ENCODE measurements around the gene HS6ST3.
"Not testable (repeated sequence)": the region's sequence is repeated elsewhere in the genome, so short reads cannot be mapped to it uniquely, and the experiment has no call there.

Gene HS6ST3

DNA sequence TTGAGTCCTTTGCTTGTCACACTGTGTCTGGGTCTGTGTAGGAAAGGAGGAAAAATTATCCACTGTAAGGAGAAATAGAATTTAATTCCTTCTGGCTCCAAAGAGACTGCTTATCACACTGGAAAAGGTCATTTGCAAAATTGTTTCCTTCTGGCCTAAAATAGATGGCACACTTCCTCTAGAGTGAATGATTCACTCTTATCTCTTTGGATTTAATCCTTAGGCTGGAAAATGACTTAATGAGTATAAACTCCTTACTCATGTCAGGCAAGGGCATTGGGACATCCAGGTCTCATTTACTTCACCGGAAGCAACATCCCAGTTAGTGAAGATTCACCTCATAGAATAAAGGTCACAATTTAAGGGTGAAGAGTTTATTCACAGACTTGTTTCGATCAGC is 610.8 kb downstream of the HS6ST3 start:
- no peak for DNase-seq (ENCODE audit: low read depth in 3 of 3, low spot score in 1 of 3)

DNA sequence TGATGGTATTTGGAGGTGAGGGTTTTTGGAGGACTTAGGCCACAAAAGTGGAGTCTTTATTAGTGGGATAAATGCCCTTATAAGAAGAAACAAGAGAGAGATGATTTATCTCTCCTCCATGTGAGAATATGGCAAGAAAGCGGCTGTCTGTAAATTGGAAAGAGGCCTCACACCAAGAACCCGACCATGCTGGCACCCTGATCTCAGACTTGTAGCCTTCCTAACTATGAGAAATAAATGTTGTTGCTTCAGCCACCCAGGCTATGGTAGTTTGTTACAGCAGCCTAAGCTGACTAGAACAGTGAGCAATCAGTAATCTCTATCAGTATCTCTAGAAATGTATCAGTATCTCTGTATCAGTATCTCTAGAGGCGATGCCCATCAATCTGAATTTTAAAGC is 617.2 kb downstream of the HS6ST3 start:
- DNase-seq (ENCODE audit: low read depth in 3 of 3, low spot score in 1 of 3) = no peak

DNA sequence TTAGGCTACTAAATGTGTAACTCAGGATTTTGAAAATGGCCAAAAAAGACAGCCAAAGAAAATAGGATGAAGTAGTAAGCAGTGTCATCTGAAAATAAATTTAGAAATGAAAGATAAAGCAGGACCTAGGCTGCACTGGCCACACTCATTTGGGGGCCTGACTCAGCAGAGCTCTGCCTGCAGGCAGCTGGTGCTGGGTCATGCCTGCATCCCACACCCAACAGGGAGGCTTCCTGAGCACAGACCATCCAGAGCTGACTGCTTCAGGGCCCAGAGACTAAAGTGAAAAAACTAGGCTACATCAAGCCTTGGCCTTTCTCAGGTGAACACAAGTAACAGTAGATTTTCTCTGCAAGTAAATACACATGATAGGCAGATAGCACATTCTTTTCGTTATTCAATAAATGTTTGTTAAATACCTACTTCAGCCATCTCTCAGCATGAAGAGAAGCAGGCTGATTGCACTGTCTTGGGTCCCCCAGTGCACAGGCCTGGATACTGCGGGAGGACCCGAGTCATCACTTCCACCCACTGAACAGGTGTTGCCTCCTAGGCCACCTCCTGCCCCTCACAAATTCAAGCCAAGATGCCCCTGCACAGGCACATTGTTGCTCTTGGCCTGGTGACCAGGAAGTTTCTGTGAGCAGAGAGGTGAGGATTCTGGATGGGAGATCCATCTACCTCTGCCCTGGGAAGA is 620.4 kb downstream of the HS6ST3 start:
- no peak for DNase-seq (ENCODE audit: low read depth in 3 of 3, low spot score in 1 of 3)

DNA sequence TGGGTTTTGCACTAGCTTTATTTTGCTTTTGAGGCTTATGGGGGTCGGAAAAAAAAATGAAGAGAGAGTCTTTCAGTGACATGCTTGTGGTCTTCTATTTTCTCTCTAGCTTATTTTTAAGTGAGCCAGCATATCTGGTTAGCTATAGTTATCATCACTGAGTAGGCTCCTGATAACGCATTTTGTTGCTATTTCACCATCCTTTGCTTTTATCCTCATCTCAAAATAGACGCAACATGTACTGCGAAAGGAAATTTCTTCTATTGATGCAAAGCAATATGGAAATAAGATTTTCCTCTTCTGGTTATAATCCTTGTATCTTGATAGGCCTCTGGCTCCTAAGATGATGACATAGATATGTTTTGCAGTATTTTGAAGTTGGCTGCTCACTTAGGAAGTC is 630.5 kb downstream of the HS6ST3 start:
- DNase-seq (ENCODE audit: low read depth in 3 of 3, low spot score in 1 of 3) = no peak

DNA sequence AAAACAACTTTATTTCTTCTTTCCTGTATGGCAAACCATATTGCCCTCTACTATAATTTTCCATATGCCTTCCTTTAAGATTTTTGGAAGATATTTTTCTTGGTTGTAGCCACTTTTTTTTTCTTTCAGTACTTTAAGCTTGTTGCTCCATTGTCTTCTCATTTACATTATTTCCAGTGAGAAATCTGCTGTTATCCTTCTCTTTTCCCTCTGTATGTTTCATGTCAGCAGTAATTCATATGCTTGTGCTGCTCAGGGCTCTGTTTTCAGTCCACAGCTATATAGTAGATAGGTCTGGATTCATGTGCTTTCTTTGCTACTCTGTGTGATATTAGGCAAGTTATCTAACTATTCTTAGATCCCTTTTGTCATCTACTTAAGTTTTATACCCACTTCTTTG is 636.7 kb downstream of the HS6ST3 start:
- DNase-seq (ENCODE audit: low read depth in 3 of 3, low spot score in 1 of 3) = no peak

- DNase-seq (ENCODE audit: low read depth in 3 of 3, low spot score in 1 of 3) = no peak
Observed at GRCh38 chr13:96728463-96728862, 638.6 kb downstream of the HS6ST3 start.

- DNase-seq (ENCODE audit: low read depth in 3 of 3, low spot score in 1 of 3) = no peak
Observed at GRCh38 chr13:96730676-96731075, 640.8 kb downstream of the HS6ST3 start.

DNA sequence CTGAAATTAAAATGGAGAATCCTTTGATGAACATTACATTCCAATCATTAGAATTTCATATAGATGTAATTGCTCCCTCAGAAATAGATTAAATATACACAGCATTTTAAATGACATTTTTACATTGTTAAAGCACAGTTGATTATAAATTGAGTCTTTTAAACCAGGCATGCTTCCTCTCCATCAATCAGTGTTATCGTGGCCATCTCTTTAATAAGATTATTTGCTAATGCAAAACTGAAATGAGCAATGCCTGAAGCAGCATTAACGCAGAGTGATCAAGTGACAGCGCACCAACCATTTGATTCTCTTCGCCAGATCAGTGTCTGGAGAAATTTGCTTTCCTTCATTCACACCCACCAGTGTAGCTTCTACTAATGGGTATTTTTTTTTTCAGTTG is 644.6 kb downstream of the HS6ST3 start:
- no peak for DNase-seq (ENCODE audit: low read depth in 3 of 3, low spot score in 1 of 3)

- DNase-seq (ENCODE audit: low read depth in 3 of 3, low spot score in 1 of 3) = no peak
Observed at GRCh38 chr13:96741779-96742178, 651.9 kb downstream of the HS6ST3 start.

- no peak for DNase-seq (ENCODE audit: low read depth in 3 of 3, low spot score in 1 of 3)
Observed at GRCh38 chr13:96743296-96744089, 653.6 kb downstream of the HS6ST3 start.

- DNase-seq (ENCODE audit: low read depth in 3 of 3, low spot score in 1 of 3) = no peak
Observed at GRCh38 chr13:96744367-96745331, 654.7 kb downstream of the HS6ST3 start.

DNA sequence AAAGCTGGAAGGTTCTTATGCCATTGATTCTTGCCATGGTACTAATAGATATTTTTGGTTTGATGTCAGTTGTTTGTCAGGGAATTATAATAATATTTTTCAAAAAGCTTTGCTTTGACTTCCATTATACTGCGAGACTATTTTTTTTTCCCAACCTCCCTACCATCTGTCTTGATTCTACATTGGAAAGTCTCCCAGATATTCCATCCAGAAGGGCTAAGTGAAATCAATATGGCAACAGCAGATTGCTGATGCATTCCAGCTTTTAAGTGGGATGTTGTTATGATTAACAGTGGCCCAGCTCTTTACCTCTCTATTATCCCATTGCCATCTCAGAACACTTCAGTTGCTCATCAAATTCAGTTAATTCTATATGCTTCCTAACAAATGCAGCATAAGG is 657.0 kb downstream of the HS6ST3 start:
- DNase-seq (ENCODE audit: low read depth in 3 of 3, low spot score in 1 of 3) = no peak

GRCh38 chr13:96749825-96750224 is 659.9 kb downstream of the HS6ST3 start:
- DNase-seq (ENCODE audit: low read depth in 3 of 3, low spot score in 1 of 3) = no peak

GRCh38 chr13:96751089-96751488 is 661.2 kb downstream of the HS6ST3 start:
- no peak for DNase-seq (ENCODE audit: low read depth in 3 of 3, low spot score in 1 of 3)

DNA sequence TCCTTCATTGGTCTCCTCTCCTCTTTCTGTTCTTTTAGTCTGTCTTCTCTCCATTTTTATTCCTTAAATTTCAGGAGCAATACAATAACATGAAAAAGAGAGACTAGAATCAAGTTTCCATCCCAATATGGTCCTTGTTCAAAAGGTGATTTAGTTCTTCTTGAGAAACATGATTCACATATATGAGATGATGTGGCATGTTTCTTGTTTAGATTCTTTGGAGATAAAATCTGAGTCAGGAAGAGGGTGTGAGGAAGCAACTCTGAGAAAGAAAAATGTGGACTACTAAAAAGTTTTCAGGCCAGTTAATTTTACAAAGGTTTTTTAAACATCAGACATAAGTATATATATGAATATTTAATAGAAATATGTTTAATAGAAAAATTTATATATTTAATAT is 673.0 kb downstream of the HS6ST3 start:
- DNase-seq (ENCODE audit: low read depth in 3 of 3, low spot score in 1 of 3) = no peak

DNA sequence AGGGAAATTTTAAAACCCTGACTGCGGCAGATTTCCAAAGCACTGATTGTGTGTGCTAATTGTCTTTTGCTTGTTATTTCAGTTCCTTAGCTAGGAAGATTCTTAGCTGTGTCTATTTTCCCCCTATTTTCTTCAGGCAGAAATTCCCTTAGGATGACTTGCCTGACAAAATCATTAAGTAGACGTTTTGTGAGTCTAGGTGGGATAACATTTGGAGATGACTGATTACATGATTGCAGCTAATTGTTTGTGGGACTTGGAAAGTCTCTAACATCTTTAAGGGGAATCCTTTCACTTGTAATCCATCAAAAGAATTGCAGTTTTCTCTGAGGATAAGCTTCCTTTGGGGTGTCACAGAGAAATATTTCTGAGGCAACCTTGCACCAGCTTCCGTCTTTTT is 676.4 kb downstream of the HS6ST3 start:
- DNase-seq (ENCODE audit: low read depth in 3 of 3, low spot score in 1 of 3) = no peak

- DNase-seq (ENCODE audit: low read depth in 3 of 3, low spot score in 1 of 3) = no peak
Observed at GRCh38 chr13:96768524-96768923, 678.6 kb downstream of the HS6ST3 start.

- no peak for DNase-seq (ENCODE audit: low read depth in 3 of 3, low spot score in 1 of 3)
Observed at GRCh38 chr13:96769874-96770273, 680.0 kb downstream of the HS6ST3 start.

DNA sequence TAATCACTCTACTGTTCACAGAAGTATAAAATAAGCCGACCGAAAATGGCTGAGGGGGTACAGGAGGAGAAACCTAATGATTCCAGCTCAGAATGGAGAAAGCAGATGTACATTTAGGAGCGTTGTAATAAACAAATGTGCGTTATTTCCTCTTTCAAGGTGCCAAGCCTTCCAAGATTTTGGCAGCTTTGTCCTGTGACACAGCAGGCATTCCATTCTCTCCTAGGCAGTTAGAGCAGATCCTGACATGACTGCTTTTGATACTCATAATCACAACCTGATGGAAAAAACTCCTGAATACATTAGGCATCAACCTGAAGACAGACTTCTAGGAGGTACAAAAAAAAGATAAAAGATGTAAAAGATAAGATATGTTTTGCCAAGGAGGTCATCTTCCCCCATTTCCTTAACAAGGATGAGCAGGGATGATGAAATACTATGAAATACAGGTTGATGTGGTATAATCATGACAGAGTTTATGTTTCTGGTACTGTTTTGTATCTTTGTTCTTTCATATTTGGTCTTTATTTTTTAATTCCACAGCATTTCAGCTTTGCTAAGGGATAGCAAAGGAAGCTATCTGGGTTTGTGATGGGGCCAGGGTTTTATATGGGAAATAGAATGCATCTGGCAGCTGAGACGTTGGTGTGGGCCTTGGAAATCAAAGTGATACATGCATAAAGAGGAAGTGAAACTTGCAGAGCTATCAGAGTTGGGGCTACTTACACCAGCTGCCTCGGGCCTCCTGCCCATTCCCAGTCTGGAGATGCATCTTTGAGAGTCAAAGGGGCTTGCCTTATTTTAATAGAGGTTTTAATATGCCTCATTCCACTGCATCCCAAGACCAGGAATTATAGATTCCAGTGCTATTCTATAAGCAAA is 681.8 kb downstream of the HS6ST3 start:
- no peak for DNase-seq (ENCODE audit: low read depth in 3 of 3, low spot score in 1 of 3)

GRCh38 chr13:96772426-96772825 is 682.5 kb downstream of the HS6ST3 start:
- no peak for DNase-seq (ENCODE audit: low read depth in 3 of 3, low spot score in 1 of 3)

- not testable (repeated sequence) for DNase-seq (ENCODE audit: low read depth in 3 of 3, low spot score in 1 of 3)
Observed at GRCh38 chr13:96778302-96778701, 688.4 kb downstream of the HS6ST3 start.
